ENCODE results near the gene RAPGEF6. TPM values are rescaled to one million over a fixed set of nuclear protein-coding genes. Genes with fewer than 3 reads are reported as not detected.
A peak's percentile ranks its signal among the peaks of the same experiment; 100 is the strongest.

Gene RAPGEF6
- total RNA-seq, 6 donors from 2014 or later: 16.4 to 49.4 (median 31.6) TPM

DNA sequence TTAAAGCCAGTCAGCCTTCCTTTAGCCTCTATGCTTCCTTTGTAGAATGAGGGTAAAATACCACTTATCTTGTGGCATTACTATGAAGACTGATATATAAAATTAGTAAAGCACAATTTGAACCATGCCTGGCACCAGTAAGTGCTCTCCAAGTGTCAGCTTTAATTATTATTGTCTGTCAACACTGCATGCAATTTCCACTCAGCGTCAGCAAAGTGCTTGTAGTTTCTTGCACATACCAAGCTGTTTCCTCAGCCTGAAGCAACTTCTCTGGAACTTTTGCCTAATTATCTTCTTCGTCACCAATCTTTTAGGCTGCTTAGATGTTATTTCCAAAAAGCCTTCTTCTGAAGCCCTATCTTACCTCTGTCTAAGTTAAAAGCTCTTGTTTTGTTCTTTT, 193.8 kb downstream of the RAPGEF6 start:
- Histone ChIP-seq H3K9me3 (no peaks in the 10 kb centered on the region), H3K27me3 (no peaks in the 10 kb centered on the region), H3K27ac (no peak overlapping the region), H3K4me1 (peaks cover 0 to 3% (median 0%) of the 10 kb centered on the region in 4 donors), H3K36me3 (peaks cover 17 to 82% (median 29%) of the 10 kb centered on the region in 4 donors), H3K4me3 (no peak overlapping the region)
- whole genome bisulfite sequencing, 2 donors: 75% methylated on average over 2 of the region's 2 CpGs
- ATAC-seq (ENCODE audit: low FRiP score in 2 of 2) (no peak), DNase-seq (no peak)
- TF ChIP-seq EP300 (IDR thresholded peaks at IDR 0.05) (no peak), POLR2A (IDR thresholded peaks at IDR 0.05) (no peak)

GRCh38 chr5:131436081-131436480, 198.9 kb downstream of the RAPGEF6 start:
- Histone ChIP-seq H3K36me3 (peaks cover 17 to 80% (median 29%) of the 10 kb centered on the region in 4 donors), H3K4me3 (no peak overlapping the region), H3K9me3 (no peaks in the 10 kb centered on the region), H3K27ac (peak overlapping the region in 3 of 4 donors; percentile 7 to 72 (median 71)), H3K27me3 (no peaks in the 10 kb centered on the region), H3K4me1 (peaks cover 0 to 11% (median 3%) of the 10 kb centered on the region in 4 donors)
- WGBS, 2 donors: 47 to 58% methylated on average over 2 of the region's 2 CpGs
- DNase-seq: no peak
- ATAC-seq (ENCODE audit: low FRiP score in 2 of 2): no peak
- TF ChIP-seq POLR2A (IDR thresholded peaks at IDR 0.05): no peak
- TF ChIP-seq POLR2AphosphoS5 (IDR thresholded peaks at IDR 0.05): no peak
- TF ChIP-seq CTCF (IDR thresholded peaks at IDR 0.05): no peak

DNA sequence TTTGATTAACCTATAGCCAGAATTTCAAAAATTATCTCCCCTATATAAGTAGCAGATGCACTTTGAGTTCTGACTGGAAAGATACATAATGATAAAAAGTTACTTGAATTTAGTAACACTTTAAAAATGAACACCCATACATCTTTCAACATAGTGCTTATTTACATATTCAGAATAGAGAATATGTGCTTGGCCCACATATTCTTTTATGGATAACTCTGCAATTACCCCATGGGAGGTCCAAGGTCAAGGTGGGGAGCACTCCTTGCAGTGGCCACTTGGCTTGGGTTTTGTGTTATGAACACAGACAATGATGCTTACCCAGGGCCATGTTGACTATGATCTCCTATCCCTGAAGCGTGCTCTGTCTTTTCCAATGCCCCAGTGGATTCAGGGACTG, 201.9 kb downstream of the RAPGEF6 start:
- ATAC-seq (ENCODE audit: low FRiP score in 2 of 2): no peak
- Histone ChIP-seq H3K27ac (no peak overlapping the region), H3K4me1 (peaks cover 0 to 11% (median 3%) of the 10 kb centered on the region in 4 donors), H3K4me3 (no peak overlapping the region), H3K27me3 (no peaks in the 10 kb centered on the region), H3K36me3 (peaks cover 6 to 78% (median 34%) of the 10 kb centered on the region in 4 donors), H3K9me3 (no peaks in the 10 kb centered on the region)
- 100% methylated on average over 1 of the region's 1 CpG for WGBS, 2 donors
- TF ChIP-seq POLR2AphosphoS5 (IDR thresholded peaks at IDR 0.05): no peak
- TF ChIP-seq EP300 (IDR thresholded peaks at IDR 0.05): no peak
- no peak for TF ChIP-seq POLR2A (IDR thresholded peaks at IDR 0.05)
- no peak for TF ChIP-seq CTCF (IDR thresholded peaks at IDR 0.05)
- DNase-seq: no peak

- H3K4me1 ChIP-seq: peaks cover 0 to 11% (median 3%) of the 10 kb centered on the region in 4 donors
- H3K27ac ChIP-seq: no peak overlapping the region
- H3K36me3 ChIP-seq: peaks cover 3 to 79% (median 33%) of the 10 kb centered on the region in 4 donors
- 87 to 90% methylated on average over 2 of the region's 2 CpGs for WGBS, 2 donors
- H3K4me3 ChIP-seq: no peak overlapping the region
- TF ChIP-seq POLR2A (IDR thresholded peaks at IDR 0.05) (no peak), CTCF (IDR thresholded peaks at IDR 0.05) (no peak), POLR2AphosphoS5 (IDR thresholded peaks at IDR 0.05) (no peak), EP300 (IDR thresholded peaks at IDR 0.05) (no peak)
- H3K9me3 ChIP-seq: no peaks in the 10 kb centered on the region
- DNase-seq (no peak), ATAC-seq (ENCODE audit: low FRiP score in 2 of 2) (no peak)
- no peaks in the 10 kb centered on the region for H3K27me3 ChIP-seq
Measured at GRCh38 chr5:131431794-131432193, 203.2 kb downstream of the RAPGEF6 start.

DNA sequence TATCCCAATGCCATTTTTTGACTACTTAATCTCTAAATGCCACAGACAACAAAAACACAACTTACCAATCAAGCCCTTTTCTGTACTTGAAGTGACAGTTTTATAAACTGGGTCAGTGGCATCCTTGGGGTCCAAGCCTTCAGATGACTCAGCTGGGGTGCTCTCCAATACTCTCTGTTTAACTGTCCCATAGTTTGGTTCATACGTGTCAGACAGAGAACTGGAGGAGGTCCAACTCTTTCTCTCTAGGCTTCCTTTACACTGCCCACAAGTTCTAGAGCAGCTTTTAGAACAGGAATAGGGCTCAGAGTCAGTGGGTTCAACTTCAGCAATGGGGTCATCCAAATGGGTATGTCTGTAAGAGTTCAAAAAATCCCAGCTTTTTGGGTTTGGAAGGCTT, 204.2 kb downstream of the RAPGEF6 start:
- no peaks in the 10 kb centered on the region for H3K27me3 ChIP-seq
- ATAC-seq (ENCODE audit: low FRiP score in 2 of 2) (no peak), DNase-seq (no peak)
- H3K4me3 ChIP-seq: no peak overlapping the region
- peak overlapping the region in 2 of 4 donors; percentile 2 to 17 for H3K27ac ChIP-seq
- no peak for TF ChIP-seq POLR2AphosphoS5 (IDR thresholded peaks at IDR 0.05)
- no peak for TF ChIP-seq EP300 (IDR thresholded peaks at IDR 0.05)
- TF ChIP-seq POLR2A (IDR thresholded peaks at IDR 0.05): no peak
- TF ChIP-seq CTCF (IDR thresholded peaks at IDR 0.05): no peak
- H3K36me3 ChIP-seq: peaks cover 3 to 83% (median 35%) of the 10 kb centered on the region in 4 donors
- peaks cover 0 to 5% (median 2%) of the 10 kb centered on the region in 4 donors for H3K4me1 ChIP-seq
- H3K9me3 ChIP-seq: no peaks in the 10 kb centered on the region
- WGBS, 2 donors: 69 to 77% methylated on average over 1 of the region's 1 CpG
